Stomach (tissue), 9 donors: ENCODE data around the gene AGAP1. TPM values are rescaled to one million over a fixed set of nuclear protein-coding genes. Genes with fewer than 3 reads are reported as not detected.

Source experiments
- DNase-seq, 2 donors: peaks; one replicate each; pipeline versions ENCODE4 v3.0.0 to v3.0.0-alpha.2; 2013 to 2019
- H3K27ac ChIP-seq, 5 donors: fragments of 200-600 bp in 4 of 5; sonication (generic) in 4 of 5; one replicate each; pipeline ENCODE4 v1.5.1; 2013 to 2019; ENCODE audit warnings: mild to moderate bottlenecking in 1 of 5, moderate library complexity in 1 of 5
- H3K27me3 ChIP-seq, 3 donors: fragments of 200-600 bp; sonication (generic); one replicate each; pipeline ENCODE4 v1.5.1; 2017 to 2019; ENCODE audit warnings: mixed run types in 1 of 3
- H3K36me3 ChIP-seq, 4 donors: fragments of 200-600 bp; sonication (generic); 1 replicate in 3 of 4; 2 replicates in 1 of 4; pipeline ENCODE4 v1.5.1; 2016 to 2019
- H3K4me1 ChIP-seq, 4 donors: fragments of 200-600 bp; sonication (generic); one replicate each; pipeline ENCODE4 v1.5.1; 2016 to 2019
- H3K4me3 ChIP-seq, 4 donors: fragments of 200-600 bp; sonication (generic) in 3 of 4; one replicate each; pipeline ENCODE4 v1.5.1; 2016 to 2019; ENCODE audit warnings: mild to moderate bottlenecking in 1 of 4
- H3K9me3 ChIP-seq, 4 donors: fragments of 200-600 bp; sonication (generic); one replicate each; pipeline ENCODE4 v1.5.1; 2016 to 2019
- EP300 ChIP-seq: sonication (generic); formaldehyde crosslinking; IDR thresholded peaks from one replicate; pipeline ENCODE4 v1.6.1; 2017; ENCODE audit warnings: antibody characterized with exemption
- POLR2A ChIP-seq, 4 donors: fragments of 450-650 bp; IDR thresholded peaks; one replicate each; pipeline ENCODE4 v1.6.1; 2016; ENCODE audit warnings: antibody characterized with exemption in 4 of 4, control low read depth in 2 of 4, mild to moderate bottlenecking in 1 of 4, moderate library complexity in 1 of 4
- POLR2AphosphoS5 ChIP-seq, 3 donors: sonication (generic); formaldehyde crosslinking; IDR thresholded peaks; one replicate each; pipeline ENCODE4 v1.6.1; 2016; ENCODE audit warnings: antibody characterized with exemption in 3 of 3
- WGBS, 5 donors: extraction: QIAGEN DNeasy Blood & Tissue Kit in 3 of 5; methylation state at CpG; one replicate each; pipeline versions ENCODE4 v1.1.5 to v1.1.7; 2013 to 2018; 5-methylcytosine and 5-hydroxymethylcytosine counted together
- intact Hi-C: fragments of 100-400 bp; cut with DNase I; formaldehyde crosslinking; loops from one replicate; pipeline ENCODE4 v1.15.1; 2023; ENCODE audit warnings: low total_unique reads
- polyA plus RNA-seq, 3 donors: library from polyadenylated mRNA; stranded (reverse); fragments of 200-250 nt; gene quantifications; one replicate each; pipeline ENCODE4 v1.2.3, GENCODE V29; 2013
- total RNA-seq, 5 donors: library from RNA; depleted of rRNA; stranded (reverse); fragments of >200 nt; gene quantifications; one replicate each; pipeline versions ENCODE4 v1.1.0 to v1.2.3, GENCODE V29; 2014 to 2016
- TF ChIP-seq, protein P1 (sequence below), 7 experiments: fragments of 450-650 bp in 4 of 7; fragments of 200-600 bp in 3 of 7; sonication (generic) in 3 of 7; IDR thresholded peaks; one replicate each; pipeline ENCODE4 v1.5.1; 2016 to 2019; ENCODE audit warnings: antibody characterized with exemption in 7 of 7, control low read depth in 2 of 7, mild to moderate bottlenecking in 1 of 7
- donor health status: healthy with polysubstance abuse.
- donor health status: Bipolar disorder and iron deficiency.
- donor health status: healthy.

The AGAP1 gene
- total and polyA plus RNA-seq, 8 donors = 4.2 to 139 (median 35.0) TPM

GRCh38 chr2:236161082-236161462, 667.2 kb downstream of the AGAP1 start:
- intact Hi-C loops = no loop called here
- Histone ChIP-seq H3K27me3 (peaks cover 43 to 99% (median 79%) of the 10 kb centered on the region in 3 donors), H3K9me3 (no peaks in the 10 kb centered on the region), H3K36me3 (no peaks in the 10 kb centered on the region), H3K4me1 (peaks cover 20 to 42% (median 27%) of the 10 kb centered on the region in 4 donors), H3K4me3 (no peak overlapping the region), H3K27ac (no peak overlapping the region)
- DNase-seq = no peak
- TF ChIP-seq POLR2AphosphoS5 (IDR thresholded peaks at IDR 0.05) (no peak), POLR2A (IDR thresholded peaks at IDR 0.05) (no peak), EP300 (no peak)
- TF ChIP-seq, protein P1, sequence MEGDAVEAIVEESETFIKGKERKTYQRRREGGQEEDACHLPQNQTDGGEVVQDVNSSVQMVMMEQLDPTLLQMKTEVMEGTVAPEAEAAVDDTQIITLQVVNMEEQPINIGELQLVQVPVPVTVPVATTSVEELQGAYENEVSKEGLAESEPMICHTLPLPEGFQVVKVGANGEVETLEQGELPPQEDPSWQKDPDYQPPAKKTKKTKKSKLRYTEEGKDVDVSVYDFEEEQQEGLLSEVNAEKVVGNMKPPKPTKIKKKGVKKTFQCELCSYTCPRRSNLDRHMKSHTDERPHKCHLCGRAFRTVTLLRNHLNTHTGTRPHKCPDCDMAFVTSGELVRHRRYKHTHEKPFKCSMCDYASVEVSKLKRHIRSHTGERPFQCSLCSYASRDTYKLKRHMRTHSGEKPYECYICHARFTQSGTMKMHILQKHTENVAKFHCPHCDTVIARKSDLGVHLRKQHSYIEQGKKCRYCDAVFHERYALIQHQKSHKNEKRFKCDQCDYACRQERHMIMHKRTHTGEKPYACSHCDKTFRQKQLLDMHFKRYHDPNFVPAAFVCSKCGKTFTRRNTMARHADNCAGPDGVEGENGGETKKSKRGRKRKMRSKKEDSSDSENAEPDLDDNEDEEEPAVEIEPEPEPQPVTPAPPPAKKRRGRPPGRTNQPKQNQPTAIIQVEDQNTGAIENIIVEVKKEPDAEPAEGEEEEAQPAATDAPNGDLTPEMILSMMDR (IDR thresholded peaks at IDR 0.05) = no peak
- WGBS, 5 donors = 41 to 60% (median 48%) methylated on average over 12 to 15 of the region's 15 CpGs

DNA sequence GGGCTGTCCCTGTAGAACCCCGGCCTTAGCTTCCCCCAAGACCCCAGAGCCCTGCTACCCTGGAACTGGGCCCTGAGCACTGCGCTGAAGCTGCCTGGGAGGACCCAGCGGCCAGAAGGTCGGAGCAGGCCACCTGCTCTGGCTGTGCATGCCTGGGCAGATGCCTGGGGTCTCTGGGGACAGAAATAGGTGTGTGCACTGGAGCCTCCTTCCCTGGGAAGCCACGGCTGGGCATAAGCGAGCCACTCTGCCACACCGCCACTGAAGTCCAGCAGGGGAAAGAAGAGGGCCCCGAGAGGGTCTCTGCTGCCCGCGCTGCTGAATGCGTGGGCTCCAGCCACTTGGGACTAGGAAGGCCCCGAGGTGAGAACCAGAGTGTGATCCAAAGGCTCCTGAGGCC, 667.7 kb downstream of the AGAP1 start:
- no peaks in the 10 kb centered on the region for H3K9me3 ChIP-seq

DNA sequence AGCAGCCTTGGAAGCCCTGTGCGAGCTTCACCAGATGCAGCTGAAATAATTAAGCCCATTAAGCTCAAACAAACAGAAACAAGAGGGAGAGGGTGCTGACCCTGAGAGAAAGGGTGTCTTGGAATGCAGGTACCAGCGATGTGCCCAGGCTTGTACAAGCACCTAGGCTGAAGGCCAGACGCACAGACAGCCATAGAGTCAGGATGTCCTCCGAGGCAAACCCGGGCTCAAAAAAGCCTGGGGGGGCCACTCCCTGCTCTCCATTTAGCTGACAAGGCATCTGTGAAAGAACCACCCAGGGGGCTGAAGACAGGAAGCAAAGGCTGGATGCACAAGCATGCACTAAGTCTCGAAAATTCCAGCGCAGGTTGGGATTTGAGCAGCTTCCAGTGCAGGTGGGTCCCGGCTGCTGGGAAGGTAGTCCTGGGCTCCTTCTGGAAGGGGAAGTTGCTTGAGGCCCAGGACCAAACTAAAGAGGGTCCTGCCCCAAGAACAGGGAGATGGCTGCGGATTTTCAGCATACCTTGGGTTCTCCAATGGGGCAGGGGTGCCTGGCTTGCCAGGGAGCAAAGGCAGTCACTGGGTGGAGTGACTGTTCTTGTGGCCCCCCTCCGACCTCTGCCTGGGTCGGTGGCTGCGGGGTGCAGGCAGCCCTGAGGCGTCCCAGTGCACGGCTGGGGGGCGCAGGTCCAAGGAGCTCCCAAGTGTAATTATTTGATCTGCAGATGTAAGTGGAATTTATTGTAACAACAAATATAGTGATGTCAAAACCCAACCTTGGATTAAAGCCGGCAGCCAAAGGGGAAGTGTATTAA, 668.4 kb downstream of the AGAP1 start:
- H3K9me3 ChIP-seq = no peaks in the 10 kb centered on the region
- H3K36me3 ChIP-seq = no peaks in the 10 kb centered on the region
- no peak overlapping the region for H3K27ac ChIP-seq
- TF ChIP-seq POLR2AphosphoS5 (IDR thresholded peaks at IDR 0.05) (no peak), POLR2A (IDR thresholded peaks at IDR 0.05) (no peak), EP300 (no peak)
- TF ChIP-seq, protein P1 (IDR thresholded peaks at IDR 0.05) = no peak
- peaks cover 48 to 100% (median 90%) of the 10 kb centered on the region in 3 donors for H3K27me3 ChIP-seq
- intact Hi-C loops = no loop called here
- 26 to 42% (median 36%) methylated on average over 16 of the region's 16 CpGs for WGBS, 5 donors
- no peak for DNase-seq
- H3K4me1 ChIP-seq = peaks cover 29 to 54% (median 39%) of the 10 kb centered on the region in 4 donors
- no peak overlapping the region for H3K4me3 ChIP-seq

More for the DNA sequence above, 667.7 kb downstream of the AGAP1 start:
- Histone ChIP-seq H3K27ac (no peak overlapping the region), H3K36me3 (no peaks in the 10 kb centered on the region), H3K27me3 (peaks cover 43 to 99% (median 83%) of the 10 kb centered on the region in 3 donors), H3K4me3 (no peak overlapping the region), H3K4me1 (peaks cover 22 to 46% (median 32%) of the 10 kb centered on the region in 4 donors)
- no peak for TF ChIP-seq POLR2AphosphoS5 (IDR thresholded peaks at IDR 0.05)
- whole genome bisulfite sequencing, 5 donors = 71 to 100% (median 78%) methylated on average over 2 to 12 of the region's 12 CpGs
- intact Hi-C loops = no loop called here
- no peak for DNase-seq

GRCh38 chr2:236162882-236163470, 669.1 kb downstream of the AGAP1 start:
- H3K36me3 ChIP-seq = no peaks in the 10 kb centered on the region
- DNase-seq = no peak
- H3K4me3 ChIP-seq = no peak overlapping the region
- peaks cover 54 to 100% (median 95%) of the 10 kb centered on the region in 3 donors for H3K27me3 ChIP-seq
- H3K9me3 ChIP-seq = no peaks in the 10 kb centered on the region
- WGBS, 5 donors = 13 to 34% (median 15%) methylated on average over 16 to 32 of the region's 33 CpGs
- no peak for TF ChIP-seq POLR2A (IDR thresholded peaks at IDR 0.05)
- no peak for TF ChIP-seq EP300
- no peak for TF ChIP-seq POLR2AphosphoS5 (IDR thresholded peaks at IDR 0.05)
- TF ChIP-seq, protein P1 (IDR thresholded peaks at IDR 0.05) = no peak
- no peak overlapping the region for H3K27ac ChIP-seq
- H3K4me1 ChIP-seq = peaks cover 37 to 61% (median 46%) of the 10 kb centered on the region in 4 donors
- intact Hi-C loops = no loop called here
